CD8-positive, alpha-beta memory T cell (primary cell): ENCODE data around the gene PHF21B. TPM values are rescaled to one million over a fixed set of nuclear protein-coding genes. Genes with fewer than 3 reads are reported as not detected.
A peak's percentile ranks its signal among the peaks of the same experiment; 100 is the strongest.
"Not testable (repeated sequence)": the region's sequence is repeated elsewhere in the genome, so short reads cannot be mapped to it uniquely, and the experiment has no call there.

Experiments used
- CTCF ChIA-PET: fragments of 350-600 bp; sonication (Branson Sonifier 250); formaldehyde crosslinking; loops from one replicate; lab custom pipeline; 2021; ENCODE audit warnings: antibody characterized with exemption; lab: Charles Lee
- POLR2A ChIA-PET: fragments of 350-600 bp; sonication (Branson Sonifier 250); formaldehyde crosslinking; loops from one replicate; lab custom pipeline; 2021; ENCODE audit warnings: antibody characterized with exemption; lab: Charles Lee
- DNase-seq, 5 donors: peaks; one replicate each; pipeline versions ENCODE4 v3.0.0 to v3.0.0-alpha.2; 2020 to 2022; ENCODE audit warnings: mixed read lengths in 1 of 5
- H3K27ac ChIP-seq: one replicate; pipeline ENCODE4 v1.7.0; 2013; ENCODE audit warnings: low read depth, mild to moderate bottlenecking, low read length, moderate library complexity
- H3K27me3 ChIP-seq: 2 replicates; pipeline ENCODE4 v1.7.0; 2013; ENCODE audit warnings: low read length, mild to moderate bottlenecking; ENCODE audit not compliant: insufficient read depth, poor library complexity, severe bottlenecking
- H3K36me3 ChIP-seq: 2 replicates; pipeline ENCODE4 v1.7.0; 2013; ENCODE audit warnings: mild to moderate bottlenecking, low read length, moderate library complexity; ENCODE audit not compliant: insufficient read depth
- H3K4me1 ChIP-seq: 2 replicates; pipeline ENCODE4 v1.7.0; 2013; ENCODE audit warnings: mild to moderate bottlenecking, low read length, moderate library complexity; ENCODE audit not compliant: insufficient read depth
- H3K4me3 ChIP-seq: 2 replicates; pipeline ENCODE4 v1.7.0; 2013; ENCODE audit warnings: mild to moderate bottlenecking, low read length
- H3K9me3 ChIP-seq: 2 replicates; pipeline ENCODE4 v1.7.0; 2013; ENCODE audit warnings: mild to moderate bottlenecking, low read length
- H3K27ac Mint-ChIP-seq, 8 donors: one replicate each; pipeline ENCODE4 v1.8.0; 2020 to 2021; ENCODE audit warnings: mixed read lengths in 8 of 8, mild to moderate bottlenecking in 6 of 8, inconsistent platforms in 3 of 8, moderate library complexity in 3 of 8
- H3K27me3 Mint-ChIP-seq, 2 donors: one replicate each; pipeline ENCODE4 v1.8.0; 2020 to 2021; ENCODE audit warnings: mixed read lengths in 2 of 2, mild to moderate bottlenecking in 1 of 2, moderate library complexity in 1 of 2
- H3K36me3 Mint-ChIP-seq, 3 donors: one replicate each; pipeline ENCODE4 v1.8.0; 2020 to 2021; ENCODE audit warnings: mixed read lengths in 3 of 3, inconsistent platforms in 1 of 3, mild to moderate bottlenecking in 1 of 3
- H3K4me1 Mint-ChIP-seq, 3 donors: one replicate each; pipeline ENCODE4 v1.8.0; 2020 to 2021; ENCODE audit warnings: mixed read lengths in 3 of 3, inconsistent platforms in 1 of 3, mild to moderate bottlenecking in 1 of 3
- H3K4me3 Mint-ChIP-seq, 7 donors: one replicate each; pipeline ENCODE4 v1.8.0; 2020 to 2021; ENCODE audit warnings: mixed read lengths in 7 of 7, mild to moderate bottlenecking in 6 of 7, moderate library complexity in 4 of 7, inconsistent platforms in 2 of 7
- H3K9me3 Mint-ChIP-seq, 5 donors: one replicate each; pipeline ENCODE4 v1.8.0; 2020 to 2022; ENCODE audit warnings: mixed read lengths in 5 of 5, mild to moderate bottlenecking in 3 of 5, moderate library complexity in 2 of 5, inconsistent platforms in 1 of 5
- polyA plus RNA-seq: library from polyadenylated mRNA; unstranded; fragments of 300-500 nt; fragmentation: Illumina TruSeq; gene quantifications from one replicate; pipeline ENCODE4 v1.2.3, GENCODE V29; 2021
- total RNA-seq, 2 experiments: library from RNA; stranded (reverse); gene quantifications; one replicate each; pipeline ENCODE4 v1.2.3, GENCODE V29; 2021

The PHF21B gene
- total RNA-seq (not detected), polyA plus RNA-seq (not detected)

DNA sequence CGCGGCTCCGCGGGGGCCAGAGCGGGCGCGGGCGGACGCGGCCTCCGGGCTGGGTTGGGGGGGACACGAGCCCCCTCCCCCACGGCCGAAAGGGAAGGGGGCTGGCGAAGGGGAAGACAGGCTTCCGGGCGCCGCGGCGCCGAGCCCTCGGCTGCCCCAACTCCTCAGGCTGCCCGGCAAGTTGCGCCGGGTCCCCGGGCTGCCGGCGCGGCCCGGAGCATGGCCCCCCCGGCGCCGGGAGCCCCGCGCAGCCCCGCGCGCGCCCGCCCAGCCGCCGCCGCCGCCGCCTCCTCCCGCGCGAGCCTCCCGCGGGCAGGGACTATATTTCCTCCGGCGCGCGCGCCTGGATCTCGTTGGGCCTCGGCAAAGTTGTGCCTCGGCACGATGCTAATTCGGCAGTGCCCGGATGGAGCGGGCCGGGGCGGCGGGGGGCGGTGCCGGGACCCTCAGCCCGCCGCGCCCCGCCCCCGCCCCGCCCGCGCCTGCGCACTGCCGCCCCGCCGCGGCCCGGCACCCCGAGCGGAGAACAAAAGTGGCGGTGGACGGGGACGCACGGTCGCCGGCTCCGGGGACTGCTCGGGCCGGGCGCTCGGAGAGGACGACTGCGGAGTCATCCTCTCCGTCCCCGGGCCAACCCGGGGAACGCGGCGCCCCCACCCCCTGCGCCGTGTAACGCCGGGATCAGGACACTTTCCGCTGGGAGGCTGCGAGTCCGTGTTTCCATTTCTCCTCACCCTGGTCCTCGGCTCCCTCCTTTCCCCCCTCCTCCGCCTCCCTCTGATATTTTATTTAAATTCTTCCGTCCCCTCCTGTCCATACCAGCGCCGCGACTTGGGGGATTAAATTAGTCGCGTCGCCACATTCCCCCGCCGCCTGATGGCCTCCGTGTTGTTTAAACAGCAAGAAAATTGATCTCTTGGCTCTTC is at the start of gene PHF21B:
Gene PHF21B, minus strand, starts transcription at position 400 of the 926 bp plus-strand sequence. CDS start 456 bp downstream, outside the sequence.
- CTCF ChIA-PET: no interaction called here
- H3K9me3 Mint-ChIP-seq: peaks cover 0 to 3% (median 0%) of the 10 kb centered on the region in 5 donors
- Histone ChIP-seq H3K27me3 (peaks cover 12% of the 10 kb centered on the region), H3K4me3 (no peak within 1 kb of the TSS), H3K4me1 (peaks cover 7% of the 10 kb centered on the region), H3K27ac (no peak within 1 kb of the TSS), H3K9me3 (no peaks in the 10 kb centered on the region), H3K36me3 (no peaks in the 10 kb centered on the region)
- H3K27me3 Mint-ChIP-seq: peaks cover 51 to 61% of the 10 kb centered on the region in 2 donors
- peak within 1 kb of the TSS; percentile 11 to 89 (median 80) for H3K4me3 Mint-ChIP-seq
- peak within 1 kb of the TSS in 2 of 8 donors; percentile 22 to 34 for H3K27ac Mint-ChIP-seq
- H3K4me1 Mint-ChIP-seq: peaks cover 15 to 19% (median 18%) of the 10 kb centered on the region in 3 donors
- POLR2A ChIA-PET: no interaction called here
- no peak for DNase-seq
- H3K36me3 Mint-ChIP-seq: no peaks in the 10 kb centered on the region

DNA sequence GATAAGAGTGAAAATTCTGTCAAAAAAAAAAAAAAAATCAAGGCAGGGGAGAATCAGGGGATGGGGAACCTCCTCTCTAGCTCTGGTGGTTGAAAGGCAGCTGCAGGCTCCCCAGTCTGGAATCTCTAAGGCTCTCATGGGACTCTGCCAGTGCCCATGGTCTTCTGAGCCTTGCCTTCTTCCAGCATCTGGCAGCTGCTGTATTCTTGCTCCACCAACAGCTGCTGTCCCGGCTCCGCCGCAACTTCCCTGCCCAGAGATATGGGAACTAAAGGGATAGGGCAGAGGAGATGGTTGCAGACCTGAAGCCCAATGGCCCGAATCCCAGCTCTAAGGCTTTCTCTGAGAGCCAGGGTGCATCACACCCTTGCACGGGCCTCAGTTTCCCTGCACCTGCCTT is 49.5 kb upstream of the PHF21B start:
- Mint-ChIP-seq H3K36me3 (no peaks in the 10 kb centered on the region), H3K27ac (no peak overlapping the region), H3K9me3 (no peaks in the 10 kb centered on the region), H3K27me3 (peaks cover 5 to 16% of the 10 kb centered on the region in 2 donors), H3K4me1 (peaks cover 0 to 8% (median 0%) of the 10 kb centered on the region in 3 donors), H3K4me3 (no peak overlapping the region)
- Histone ChIP-seq H3K9me3 (no peaks in the 10 kb centered on the region), H3K36me3 (no peaks in the 10 kb centered on the region), H3K4me1 (no peaks in the 10 kb centered on the region), H3K27me3 (no peaks in the 10 kb centered on the region), H3K27ac (no peak overlapping the region), H3K4me3 (no peak overlapping the region)
- no peak for DNase-seq
- CTCF ChIA-PET: no interaction called here
- POLR2A ChIA-PET: no interaction called here

DNA sequence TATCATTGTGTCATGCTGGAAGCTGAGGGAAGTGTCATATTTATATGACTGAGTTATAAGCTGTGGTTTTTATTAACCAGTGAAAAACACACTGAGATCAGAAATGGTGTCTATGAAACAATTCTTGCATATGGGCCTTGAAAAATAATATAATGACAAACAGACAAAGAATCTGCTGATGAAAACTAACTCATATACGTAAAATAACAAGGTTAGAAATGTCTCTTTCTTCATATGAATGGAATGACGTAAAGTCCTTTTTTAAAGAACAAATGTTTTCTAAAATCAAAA is 48.8 kb upstream of the PHF21B start:
- ChIA-PET POLR2A (no interaction called here), CTCF (no interaction called here)
- no peaks in the 10 kb centered on the region for H3K9me3 ChIP-seq
- H3K4me1 ChIP-seq: no peaks in the 10 kb centered on the region
- H3K36me3 ChIP-seq: no peaks in the 10 kb centered on the region
- Mint-ChIP-seq H3K27ac (no peak overlapping the region), H3K36me3 (no peaks in the 10 kb centered on the region), H3K27me3 (peaks cover 3 to 17% of the 10 kb centered on the region in 2 donors), H3K4me1 (peaks cover 0 to 8% (median 0%) of the 10 kb centered on the region in 3 donors), H3K4me3 (no peak overlapping the region), H3K9me3 (no peaks in the 10 kb centered on the region)
- H3K4me3 ChIP-seq: no peak overlapping the region
- no peak overlapping the region for H3K27ac ChIP-seq
- H3K27me3 ChIP-seq: no peaks in the 10 kb centered on the region
- no peak for DNase-seq

DNA sequence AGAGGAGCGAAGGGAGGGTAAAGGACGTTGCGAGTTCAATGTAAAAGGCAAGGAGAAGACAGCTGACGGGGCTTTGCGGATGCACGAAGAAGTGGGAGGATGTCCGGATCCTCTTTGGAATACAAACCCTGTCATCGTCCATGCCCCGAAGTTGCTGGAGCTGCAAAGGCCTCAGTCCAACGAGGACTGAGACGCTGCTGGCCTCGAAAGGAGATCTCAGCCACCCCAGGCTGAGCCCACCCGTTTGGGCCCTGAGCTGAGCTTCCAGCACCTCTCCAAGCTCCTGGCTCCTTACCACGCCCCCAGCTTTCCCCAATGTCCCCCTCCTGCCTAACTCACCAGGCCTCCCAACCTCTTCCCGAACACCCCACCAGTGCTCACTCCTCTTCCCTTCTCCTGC is 46.1 kb upstream of the PHF21B start:
- no peak overlapping the region for H3K4me3 ChIP-seq
- no peaks in the 10 kb centered on the region for H3K4me1 ChIP-seq
- Mint-ChIP-seq H3K27me3 (peaks cover 8 to 33% of the 10 kb centered on the region in 2 donors), H3K4me1 (peaks cover 0 to 8% (median 0%) of the 10 kb centered on the region in 3 donors), H3K4me3 (no peak overlapping the region), H3K9me3 (no peaks in the 10 kb centered on the region), H3K27ac (no peak overlapping the region), H3K36me3 (no peaks in the 10 kb centered on the region)
- ChIA-PET POLR2A (no interaction called here), CTCF (no interaction called here)
- H3K27me3 ChIP-seq: no peaks in the 10 kb centered on the region
- H3K36me3 ChIP-seq: no peaks in the 10 kb centered on the region
- DNase-seq: no peak
- H3K27ac ChIP-seq: no peak overlapping the region
- H3K9me3 ChIP-seq: no peaks in the 10 kb centered on the region

DNA sequence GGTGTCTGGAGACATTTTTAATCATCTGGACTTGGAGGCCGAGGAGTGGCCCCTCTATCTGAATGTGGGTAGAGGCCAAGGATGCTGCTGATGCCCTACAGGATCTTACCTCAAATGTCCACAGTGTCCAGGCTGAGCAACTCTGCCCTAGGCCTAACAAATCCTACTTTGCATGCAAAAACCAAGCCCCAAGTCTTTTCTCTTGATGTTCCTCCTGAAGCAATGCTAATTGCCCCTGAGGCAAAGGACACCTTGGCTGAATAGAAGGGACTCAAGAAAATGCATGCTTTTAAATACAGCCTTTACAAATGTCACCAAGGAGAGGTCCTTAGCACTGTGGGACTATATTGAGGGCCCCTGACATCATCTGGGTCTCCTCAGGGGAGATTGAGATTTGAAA is 43.8 kb upstream of the PHF21B start:
- no peak for DNase-seq
- no peaks in the 10 kb centered on the region for H3K36me3 Mint-ChIP-seq

GRCh38 chr22:45053094-45053493 is 43.3 kb upstream of the PHF21B start:
- Histone ChIP-seq H3K36me3 (no peaks in the 10 kb centered on the region), H3K4me1 (no peaks in the 10 kb centered on the region), H3K27ac (no peak overlapping the region), H3K27me3 (no peaks in the 10 kb centered on the region), H3K4me3 (no peak overlapping the region), H3K9me3 (no peaks in the 10 kb centered on the region)
- POLR2A ChIA-PET: no interaction called here
- H3K4me3 Mint-ChIP-seq: no peak overlapping the region
- H3K4me1 Mint-ChIP-seq: peaks cover 0 to 1% (median 0%) of the 10 kb centered on the region in 3 donors
- no peaks in the 10 kb centered on the region for H3K9me3 Mint-ChIP-seq
- DNase-seq: no peak
- H3K27me3 Mint-ChIP-seq: peaks cover 19 to 57% of the 10 kb centered on the region in 2 donors
- H3K36me3 Mint-ChIP-seq: no peaks in the 10 kb centered on the region
- no peak overlapping the region for H3K27ac Mint-ChIP-seq
- CTCF ChIA-PET: no interaction called here

More for the DNA sequence above, 43.8 kb upstream of the PHF21B start:
- Mint-ChIP-seq H3K4me1 (peaks cover 0 to 6% (median 0%) of the 10 kb centered on the region in 3 donors), H3K9me3 (no peaks in the 10 kb centered on the region), H3K27ac (no peak overlapping the region), H3K27me3 (peaks cover 16 to 53% of the 10 kb centered on the region in 2 donors), H3K4me3 (no peak overlapping the region)
- Histone ChIP-seq H3K9me3 (no peaks in the 10 kb centered on the region), H3K27ac (no peak overlapping the region), H3K36me3 (no peaks in the 10 kb centered on the region), H3K4me3 (no peak overlapping the region), H3K27me3 (no peaks in the 10 kb centered on the region), H3K4me1 (no peaks in the 10 kb centered on the region)
- CTCF ChIA-PET: no interaction called here
- POLR2A ChIA-PET: no interaction called here

- CTCF ChIA-PET, H3K27ac ChIP-seq: not testable (repeated sequence)
Measured at GRCh38 chr22:45052665-45053064, 42.9 kb upstream of the PHF21B start.

GRCh38 chr22:45051946-45052345 is 42.1 kb upstream of the PHF21B start:
- no peak for DNase-seq
- peaks cover 19 to 63% of the 10 kb centered on the region in 2 donors for H3K27me3 Mint-ChIP-seq

More at GRCh38 chr22:45052665-45053064, 42.9 kb upstream of the PHF21B start:
- H3K4me1 Mint-ChIP-seq, DNase-seq, POLR2A ChIA-PET, H3K4me3 ChIP-seq, H3K9me3 ChIP-seq, H3K36me3 Mint-ChIP-seq, H3K9me3 Mint-ChIP-seq, H3K27ac Mint-ChIP-seq, H3K4me1 ChIP-seq, H3K27me3 ChIP-seq, H3K36me3 ChIP-seq, H3K4me3 Mint-ChIP-seq: not testable (repeated sequence)
- H3K27me3 Mint-ChIP-seq: peaks cover 19 to 57% of the 10 kb centered on the region in 2 donors

More at GRCh38 chr22:45051946-45052345, 42.1 kb upstream of the PHF21B start:
- Histone ChIP-seq H3K36me3 (no peaks in the 10 kb centered on the region), H3K27ac (no peak overlapping the region), H3K9me3 (no peaks in the 10 kb centered on the region), H3K4me1 (no peaks in the 10 kb centered on the region), H3K27me3 (no peaks in the 10 kb centered on the region), H3K4me3 (no peak overlapping the region)
- Mint-ChIP-seq H3K36me3 (no peaks in the 10 kb centered on the region), H3K4me3 (no peak overlapping the region), H3K9me3 (peaks cover 0 to 1% (median 0%) of the 10 kb centered on the region in 5 donors), H3K27ac (no peak overlapping the region), H3K4me1 (no peaks in the 10 kb centered on the region)
- CTCF ChIA-PET: no interaction called here
- POLR2A ChIA-PET: no interaction called here
